NOMO-1 treated with DMSO at 0.1 percent for 48 hours (cell line): Measurements from ENCODE around the gene BBS9.
A peak's percentile ranks its signal among the peaks of the same experiment; 100 is the strongest.
"Not testable (repeated sequence)": the region's sequence is repeated elsewhere in the genome, so short reads cannot be mapped to it uniquely, and the experiment has no call there.

Source experiments
- DNase-seq: peaks from one replicate; lab custom pipeline; 2025; ENCODE audit not compliant: unreplicated experiment; lab: John Stamatoyannopoulos, UW

BBS9 gene

DNA sequence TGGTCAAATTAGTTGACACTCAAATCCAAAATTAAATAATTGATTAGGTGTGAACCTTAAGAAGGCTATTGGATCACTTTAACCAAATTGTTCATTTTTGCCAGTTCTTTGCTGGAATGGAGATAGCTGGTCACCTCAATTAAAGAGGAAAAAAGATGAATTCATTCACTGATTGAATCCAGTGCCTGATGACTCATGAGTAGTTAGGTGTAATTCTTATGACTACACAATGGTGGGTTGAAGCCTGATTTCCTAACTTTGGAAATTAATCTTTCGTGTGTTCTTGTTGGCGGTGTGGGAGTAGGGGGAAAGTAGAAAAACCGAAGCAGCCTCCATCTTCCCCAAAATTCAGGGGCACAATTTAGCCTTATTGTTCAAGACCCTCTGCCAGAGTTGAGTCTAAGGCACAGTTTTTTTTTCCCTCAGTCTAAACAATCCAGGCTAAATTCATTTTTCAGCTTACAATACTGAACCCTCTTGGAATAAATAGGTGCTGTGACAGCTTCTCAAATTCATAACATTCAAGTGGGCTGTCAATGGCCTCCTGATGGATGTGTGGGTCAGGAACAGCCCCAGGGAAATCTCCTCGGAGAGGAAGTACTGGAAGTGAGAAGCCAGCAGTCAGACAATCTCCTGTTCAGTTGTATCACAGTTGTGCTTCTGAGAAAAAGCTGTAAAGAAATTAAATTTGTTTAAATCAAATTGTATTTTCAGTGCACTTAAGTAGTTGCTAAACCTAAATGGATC is 356.6 kb downstream of the BBS9 start:
- DNase-seq, result no peak

DNA sequence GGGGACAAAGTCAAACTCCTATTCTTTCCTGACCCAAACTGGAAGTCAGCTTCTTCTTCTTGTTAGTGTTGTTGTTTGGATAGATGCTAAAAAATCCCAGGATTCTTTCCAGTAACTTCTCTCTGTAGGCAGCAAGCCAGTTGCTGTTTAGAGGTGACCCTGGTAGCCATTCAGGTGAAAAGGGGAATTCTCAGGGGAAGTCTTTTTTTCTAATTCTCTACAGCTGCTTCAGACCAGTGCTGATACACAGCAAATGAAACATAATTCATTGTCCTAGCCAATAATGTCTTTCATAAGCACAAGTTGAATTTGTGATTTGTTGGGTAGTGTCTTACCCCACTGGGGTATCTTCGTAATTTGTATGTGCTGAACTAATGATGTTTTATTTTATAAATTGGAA is 357.3 kb downstream of the BBS9 start:
- DNase-seq, result no peak

DNA sequence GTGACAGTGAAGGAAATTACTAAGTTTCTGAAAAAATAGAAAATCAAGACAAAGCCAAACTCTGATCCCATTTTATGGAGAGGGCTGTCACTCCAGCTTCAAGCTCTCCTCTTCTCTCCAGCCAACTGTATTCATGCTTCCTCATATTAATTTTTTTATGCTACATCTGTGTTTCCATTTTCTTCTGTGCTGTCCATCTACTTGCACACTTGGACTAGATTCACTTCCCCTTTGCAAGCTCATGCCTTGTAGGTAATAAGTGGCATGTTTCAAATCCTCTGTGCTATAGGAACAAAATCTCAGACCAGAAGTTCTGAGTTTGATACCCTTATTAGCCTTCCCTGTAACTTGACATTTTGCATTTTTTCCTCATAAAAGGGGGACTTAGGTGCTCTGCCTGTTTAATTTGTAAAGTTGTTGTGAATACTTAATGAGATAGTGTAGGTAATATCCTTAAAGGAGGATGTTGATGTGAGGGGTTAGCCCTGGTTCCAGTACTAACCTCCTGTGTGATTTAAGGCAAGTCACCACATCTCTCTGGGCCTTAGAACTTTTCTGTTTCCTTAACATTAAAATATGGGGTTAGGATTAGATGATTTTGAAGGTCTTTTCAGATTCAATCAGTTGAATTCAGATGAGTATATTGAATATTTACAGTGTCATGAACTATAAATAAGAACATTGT is 358.8 kb downstream of the BBS9 start:
- peak; percentile 85 for DNase-seq

DNA sequence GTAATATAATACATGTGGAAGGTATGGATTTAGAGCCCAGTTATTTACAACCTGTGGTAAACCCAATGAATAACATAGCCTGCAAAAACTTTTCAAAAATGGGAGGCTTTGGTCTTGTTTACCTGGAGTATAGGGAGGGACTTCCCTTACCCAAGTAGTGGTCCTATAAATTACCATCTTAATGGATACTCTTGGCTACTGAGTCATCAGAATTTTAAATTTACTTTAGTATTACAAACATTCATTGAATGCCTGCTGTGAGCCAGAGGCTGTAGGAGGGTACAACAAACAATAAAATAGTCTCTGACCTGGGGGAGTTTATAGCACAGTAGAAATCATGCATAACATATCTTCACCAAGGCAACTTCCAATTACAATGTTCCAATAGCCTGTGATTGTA is 365.1 kb downstream of the BBS9 start:
- DNase-seq, result no peak

DNA sequence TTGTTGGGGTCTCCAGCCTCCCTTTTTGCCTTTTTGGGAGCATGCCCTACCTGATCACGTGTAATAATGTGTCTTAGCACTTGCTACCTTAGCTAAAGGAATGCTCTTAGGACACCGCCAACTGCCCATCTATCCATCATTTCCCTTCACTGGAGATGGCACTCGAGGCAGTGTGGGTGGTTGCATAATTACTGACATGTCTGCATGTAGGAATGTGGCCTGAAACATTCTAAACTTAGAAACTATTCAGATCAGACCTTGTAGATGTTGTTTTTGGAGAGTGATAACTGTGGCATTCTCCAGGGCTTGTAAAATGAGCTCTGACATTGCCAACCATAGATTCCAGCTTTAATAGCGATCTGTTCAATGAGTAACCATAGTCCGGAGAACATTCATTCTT is 365.8 kb downstream of the BBS9 start:
- no peak for DNase-seq

DNA sequence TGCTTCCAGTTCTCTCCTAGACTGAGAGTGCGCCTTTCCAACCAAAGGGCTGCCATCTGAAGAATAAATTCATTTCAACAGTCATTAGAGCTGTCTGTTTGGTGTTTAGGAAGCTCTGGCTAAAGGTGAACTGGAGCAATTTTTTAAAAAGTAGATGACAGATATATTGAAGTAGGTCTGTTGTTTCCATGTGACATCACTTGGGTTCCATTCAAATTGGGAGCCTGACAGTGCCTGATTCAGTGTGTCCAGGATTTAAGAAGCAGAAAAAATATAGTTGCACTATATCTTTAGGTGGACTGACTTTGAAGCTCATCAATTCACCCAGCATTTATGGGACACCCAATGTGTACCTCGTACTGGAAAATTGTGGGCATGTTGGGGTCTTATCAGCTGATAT is 367.7 kb downstream of the BBS9 start:
- no peak for DNase-seq

DNA sequence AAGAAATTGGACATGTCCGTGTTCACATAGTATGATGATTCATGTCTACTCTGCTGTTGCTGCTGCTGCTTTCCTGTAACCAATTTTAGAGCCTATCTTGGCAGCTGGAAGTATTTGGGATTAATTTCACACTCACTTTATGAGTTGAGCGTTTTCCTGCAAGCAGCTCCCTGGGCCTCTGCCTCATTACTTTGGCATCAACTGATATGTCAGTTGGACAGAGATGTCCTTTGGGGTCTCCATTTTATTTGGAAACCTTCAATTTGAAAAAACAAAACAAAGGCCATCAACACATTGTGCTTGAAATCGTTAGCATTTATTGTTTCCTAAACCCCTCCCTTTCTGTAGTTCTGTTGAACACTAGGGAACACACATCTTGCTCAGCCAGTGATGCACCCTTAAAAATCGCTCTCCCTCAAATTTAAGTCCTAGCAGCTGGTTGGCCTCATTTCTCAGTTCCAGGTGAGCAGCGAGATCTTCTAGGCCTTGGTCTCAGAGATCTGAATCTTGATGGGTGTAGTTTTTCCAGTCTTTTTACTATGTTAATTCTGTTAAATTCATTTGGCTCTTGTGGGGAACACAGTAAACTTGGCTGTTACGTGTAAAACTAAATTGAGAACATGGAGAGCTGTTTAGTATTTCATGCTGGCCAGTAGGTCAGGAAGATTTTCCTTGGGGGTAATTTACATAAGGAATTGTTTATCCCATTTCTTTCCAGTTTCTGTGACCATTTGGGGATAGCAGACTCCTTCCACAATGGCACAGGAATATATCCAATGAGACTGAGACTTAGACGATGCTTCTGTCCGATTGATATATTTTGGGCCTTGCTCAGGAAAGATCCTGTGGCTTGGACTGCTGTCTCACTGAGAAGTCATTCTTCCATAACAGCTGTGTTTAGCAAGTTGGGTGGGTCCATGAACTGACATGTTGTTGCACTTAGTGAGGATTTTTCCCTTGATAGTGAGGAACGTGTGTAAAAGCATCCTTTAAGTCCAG is 371.6 kb downstream of the BBS9 start:
- DNase-seq, result no peak

DNA sequence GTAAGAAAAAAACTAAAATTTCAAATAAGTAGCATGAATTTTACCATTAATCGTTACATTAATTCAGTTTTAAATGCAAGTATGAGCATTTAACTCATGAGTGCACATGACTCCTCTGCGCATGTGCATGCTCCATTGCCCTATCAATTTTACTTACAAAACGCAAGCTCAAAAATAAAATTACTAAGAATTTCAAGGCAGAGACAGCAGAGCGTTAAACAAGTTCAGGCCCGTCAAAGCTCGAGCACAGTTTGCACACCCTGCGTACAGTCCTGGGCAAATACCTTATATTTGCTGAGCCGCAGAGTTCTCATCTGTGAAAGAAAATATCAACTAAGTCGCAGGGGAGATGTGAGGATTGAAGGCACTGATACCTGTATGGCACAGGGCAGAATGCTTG is 373.6 kb downstream of the BBS9 start:
- DNase-seq, result no peak

DNA sequence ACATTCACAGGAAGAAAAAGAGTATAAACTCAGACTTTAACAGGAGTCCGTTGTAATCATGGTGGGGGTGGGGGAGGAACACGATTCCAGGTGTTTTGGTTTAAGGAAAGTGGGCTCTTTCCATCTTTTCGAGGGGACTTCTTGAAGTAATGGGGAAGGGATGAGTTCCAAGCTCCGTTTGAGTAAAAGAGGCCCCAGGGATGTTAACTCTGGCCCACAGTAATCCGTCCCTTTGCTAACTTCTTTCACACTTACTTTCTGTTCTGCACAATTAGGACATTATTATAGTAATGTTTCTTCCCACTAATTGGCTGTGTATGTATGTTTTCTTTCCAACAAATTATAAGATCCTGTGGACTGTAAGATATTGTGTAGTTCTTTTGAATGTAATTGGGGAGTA is 374.4 kb downstream of the BBS9 start:
- DNase-seq, result no peak

DNA sequence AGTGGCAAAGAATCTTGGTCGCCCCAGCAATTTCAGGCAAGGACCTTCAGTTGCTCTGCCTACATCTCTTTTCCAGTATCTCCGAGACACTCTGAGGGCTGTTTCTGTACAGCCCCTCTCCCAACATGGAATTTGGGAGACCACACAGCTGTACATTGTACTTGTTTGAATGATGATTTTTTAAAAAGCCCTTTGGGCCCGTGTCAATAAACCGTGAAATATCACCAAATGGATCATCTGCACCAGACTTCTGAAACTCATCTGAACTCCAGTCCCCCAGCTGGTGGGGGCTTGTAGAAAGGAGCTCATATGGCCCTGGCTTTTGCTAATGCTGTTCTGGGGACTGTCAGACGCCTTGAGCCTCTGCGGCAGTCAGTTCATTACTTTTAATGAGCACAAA is 374.9 kb downstream of the BBS9 start:
- DNase-seq, result no peak

DNA sequence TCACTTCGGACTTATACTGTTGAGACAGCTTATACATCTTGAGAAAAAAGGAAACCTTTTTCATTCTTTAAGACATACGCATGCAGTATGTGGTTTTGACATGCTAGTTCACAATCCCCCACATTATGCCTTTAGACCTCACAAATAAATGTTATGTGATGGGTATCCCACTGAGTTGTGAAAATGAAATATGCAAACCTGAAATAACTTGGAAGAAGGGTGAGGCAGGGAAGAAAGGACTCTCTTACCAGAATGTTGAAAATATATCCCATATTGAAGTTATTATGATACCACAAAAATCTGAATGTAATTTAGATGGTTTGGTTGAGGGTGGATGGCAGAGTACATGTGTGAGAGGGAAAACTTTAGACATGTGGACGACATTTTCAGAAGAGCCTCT is 379.8 kb downstream of the BBS9 start:
- DNase-seq, result no peak

DNA sequence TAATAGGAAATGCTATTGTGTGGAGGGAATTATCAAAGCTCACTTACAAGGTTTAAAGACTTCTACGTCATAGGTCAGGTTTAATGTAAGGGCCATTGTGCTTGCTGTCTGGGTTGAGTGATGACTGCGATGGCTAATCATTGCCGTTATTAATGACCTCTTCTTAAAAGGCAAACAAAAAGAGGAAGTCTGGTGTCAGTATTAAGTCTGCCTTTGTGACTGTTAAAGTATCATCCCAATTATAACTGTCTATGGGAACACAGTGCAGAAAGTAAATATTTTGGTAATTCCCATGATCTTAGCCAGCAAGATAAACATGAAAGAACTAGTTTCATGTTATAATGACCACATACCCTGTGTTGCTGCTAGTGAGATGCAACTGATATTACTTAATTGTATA is 382.4 kb downstream of the BBS9 start:
- peak; percentile 12 for DNase-seq

DNA sequence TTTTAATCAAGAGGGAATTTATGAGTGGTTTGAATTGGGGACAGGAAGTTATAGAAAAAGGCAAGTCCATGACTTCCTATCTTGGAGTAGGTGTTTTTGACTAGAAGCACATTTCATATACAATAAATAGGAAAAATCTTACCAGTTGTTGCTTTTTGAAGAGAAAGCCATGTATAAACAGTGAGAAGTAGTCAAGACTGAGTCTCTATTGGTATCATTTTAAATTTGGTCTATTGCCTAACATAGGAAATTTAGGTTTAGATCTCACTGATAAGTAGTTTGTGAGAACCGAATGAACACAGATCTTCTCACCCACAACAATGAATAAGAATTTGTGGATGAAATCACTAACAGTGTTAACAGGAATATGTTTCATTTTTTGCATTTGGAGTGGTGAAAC is 387.2 kb downstream of the BBS9 start:
- no peak for DNase-seq

DNA sequence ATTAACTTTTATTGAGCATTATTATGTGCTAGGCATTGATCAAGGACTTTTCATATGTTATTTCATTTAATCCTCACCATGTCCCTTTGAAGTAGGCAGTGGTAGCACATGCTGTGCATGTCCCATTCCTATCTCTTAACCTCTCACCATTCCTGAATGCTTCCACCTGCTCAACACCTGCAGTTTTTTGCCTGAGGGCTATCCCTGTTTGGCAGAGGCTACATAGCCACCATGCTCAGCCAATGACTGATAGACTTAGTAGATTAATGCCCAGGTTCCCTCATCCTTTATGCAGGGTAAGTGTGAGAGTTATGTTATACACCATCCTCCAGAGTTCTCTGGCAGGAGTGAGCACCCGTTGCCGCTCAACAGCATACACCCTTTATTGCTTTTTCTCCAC is 387.8 kb downstream of the BBS9 start:
- no peak for DNase-seq

DNA sequence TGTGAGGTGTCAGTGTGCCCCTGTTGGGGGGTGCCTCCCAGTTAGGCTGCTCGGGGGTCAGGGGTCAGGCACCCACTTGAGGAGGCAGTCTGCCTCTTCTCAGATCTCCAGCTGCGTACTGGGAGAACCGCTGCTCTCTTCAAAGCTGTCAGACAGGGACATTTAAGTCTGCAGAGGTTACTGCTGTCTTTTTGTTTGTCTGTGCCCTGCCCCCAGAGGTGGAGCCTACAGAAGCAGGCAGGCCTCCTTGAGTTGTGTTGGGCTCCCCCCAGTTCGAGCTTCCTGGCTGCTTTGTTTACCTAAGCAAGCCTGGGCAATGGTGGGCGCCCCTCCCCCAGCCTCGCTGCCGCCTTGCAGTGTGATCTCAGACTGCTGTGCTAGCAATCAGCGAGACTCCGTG is 397.6 kb downstream of the BBS9 start:
- not testable (repeated sequence) for DNase-seq

DNA sequence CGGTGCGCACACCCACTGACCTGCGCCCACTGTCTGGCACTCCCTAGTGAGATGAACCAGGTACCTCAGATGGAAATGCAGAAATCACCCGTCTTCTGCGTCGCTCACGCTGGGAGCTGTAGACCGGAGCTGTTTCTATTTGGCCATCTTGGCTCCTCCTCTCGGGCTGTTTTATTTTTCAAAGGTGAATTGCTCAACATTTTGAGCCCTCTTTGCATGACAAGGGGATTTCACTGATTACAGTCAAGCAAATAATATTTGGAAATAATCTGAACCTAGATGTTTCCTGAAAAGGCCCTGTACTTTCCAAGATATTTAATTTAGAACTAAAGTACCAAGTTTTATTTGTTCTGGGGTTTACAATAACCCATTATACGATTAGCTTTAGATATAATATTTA is 398.2 kb downstream of the BBS9 start:
- not testable (repeated sequence) for DNase-seq

DNA sequence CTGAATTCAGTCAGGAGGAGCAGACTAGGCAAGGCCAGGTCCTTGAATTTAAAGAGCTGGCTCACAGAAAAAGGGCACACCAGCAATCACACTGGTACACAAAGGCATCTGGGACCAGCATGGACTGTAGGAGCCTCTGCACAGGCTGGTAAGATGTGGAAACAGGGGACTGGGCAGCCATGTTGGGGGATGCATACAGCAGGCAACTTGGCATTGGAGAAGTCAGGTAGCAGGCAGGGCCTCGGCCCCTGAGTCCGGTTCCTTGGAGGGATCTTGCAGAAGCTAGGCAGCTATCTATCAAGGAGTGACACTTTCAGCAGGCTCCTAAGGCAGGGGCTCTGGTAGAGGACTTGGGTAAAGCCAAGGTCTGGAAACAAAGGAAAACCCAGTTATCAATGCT is 399.7 kb downstream of the BBS9 start:
- no peak for DNase-seq

DNA sequence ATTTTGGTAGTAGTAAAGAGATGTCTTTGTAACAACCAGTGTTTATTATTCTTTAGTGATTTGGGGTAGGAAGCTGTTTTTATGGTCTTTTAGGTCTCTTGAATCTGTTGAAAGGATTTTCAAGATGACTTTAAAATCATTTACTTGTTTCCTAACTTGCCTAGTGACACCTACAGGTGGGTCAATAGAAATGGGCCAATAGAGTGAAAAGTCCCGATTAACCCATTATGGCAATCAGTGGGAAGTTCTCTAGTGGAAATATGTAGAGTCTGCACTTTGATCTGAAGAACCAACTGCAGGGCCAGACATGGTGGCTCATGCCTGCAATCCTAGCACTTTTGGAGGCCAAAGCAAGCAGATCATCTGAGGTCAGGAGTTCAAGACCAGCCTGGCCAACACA is 401.3 kb downstream of the BBS9 start:
- no peak for DNase-seq

DNA sequence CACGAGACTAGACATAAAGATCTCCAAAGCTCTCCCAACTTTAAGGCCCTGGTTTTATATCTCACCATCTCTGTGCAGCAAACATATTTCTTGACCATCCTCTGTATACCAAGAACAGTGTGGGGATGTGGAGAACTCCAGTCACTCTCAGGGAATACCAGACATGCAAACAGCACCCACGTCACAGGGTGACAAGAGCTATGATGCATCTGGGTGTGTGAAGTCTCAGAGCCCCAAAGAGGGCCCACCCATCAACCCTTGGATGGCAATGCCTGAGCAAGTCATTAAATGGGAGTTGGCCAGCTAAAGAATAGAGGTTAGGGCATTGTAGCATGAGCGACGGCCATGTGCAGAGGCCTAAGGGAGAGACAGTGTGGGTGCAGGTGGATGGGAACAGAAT is 402.5 kb downstream of the BBS9 start:
- no peak for DNase-seq

DNA sequence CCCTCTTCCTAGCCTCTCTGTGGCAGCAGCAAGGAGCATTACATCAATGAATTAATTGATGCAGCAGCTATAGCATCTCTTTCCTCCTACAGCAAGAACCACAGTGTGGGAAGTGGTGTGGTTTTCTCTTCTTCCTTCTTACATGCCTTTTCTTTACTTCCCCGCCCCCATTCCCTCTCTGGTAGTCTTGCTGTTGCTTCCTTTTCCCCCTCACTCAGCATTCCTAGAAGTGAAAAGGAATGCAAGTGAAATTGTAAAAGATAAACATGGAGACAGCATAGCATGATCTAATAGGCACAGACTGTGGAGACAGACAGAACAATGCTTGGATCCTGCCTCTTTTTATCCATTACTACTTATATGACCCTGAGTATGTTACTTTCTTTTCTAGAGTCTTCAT is 405.5 kb downstream of the BBS9 start:
- peak; percentile 15 for DNase-seq

DNA sequence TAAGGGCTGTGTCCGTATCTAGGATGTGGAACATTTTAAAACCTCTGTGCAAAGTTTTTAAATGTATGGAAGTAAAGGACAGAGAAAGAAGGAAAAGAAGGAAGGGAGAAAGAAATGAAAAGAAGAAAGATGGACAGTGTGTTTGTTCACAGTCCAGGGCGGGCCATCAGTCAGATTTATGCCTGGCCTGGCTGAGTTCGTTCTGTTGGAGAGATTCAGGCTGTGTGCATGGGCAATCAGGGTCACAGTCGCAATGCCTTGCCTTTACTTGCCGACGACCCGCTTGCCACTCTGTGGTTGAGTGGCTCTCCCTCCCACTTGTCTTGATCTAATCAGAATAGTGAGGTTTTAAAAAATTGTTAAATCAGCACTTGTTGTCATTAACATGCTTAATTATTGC is 406.6 kb downstream of the BBS9 start:
- no peak for DNase-seq
